NCI-H187 treated with DMSO at 0.1 percent for 48 hours (cell line): ENCODE measurements around the gene GABARAPL1.
A peak's percentile ranks its signal among the peaks of the same experiment; 100 is the strongest.
"Not testable (repeated sequence)": the region's sequence is repeated elsewhere in the genome, so short reads cannot be mapped to it uniquely, and the experiment has no call there.

ENCODE experiments used
- DNase-seq: peaks from one replicate; lab custom pipeline; 2025; lab: John Stamatoyannopoulos, UW

GABARAPL1 gene

DNA sequence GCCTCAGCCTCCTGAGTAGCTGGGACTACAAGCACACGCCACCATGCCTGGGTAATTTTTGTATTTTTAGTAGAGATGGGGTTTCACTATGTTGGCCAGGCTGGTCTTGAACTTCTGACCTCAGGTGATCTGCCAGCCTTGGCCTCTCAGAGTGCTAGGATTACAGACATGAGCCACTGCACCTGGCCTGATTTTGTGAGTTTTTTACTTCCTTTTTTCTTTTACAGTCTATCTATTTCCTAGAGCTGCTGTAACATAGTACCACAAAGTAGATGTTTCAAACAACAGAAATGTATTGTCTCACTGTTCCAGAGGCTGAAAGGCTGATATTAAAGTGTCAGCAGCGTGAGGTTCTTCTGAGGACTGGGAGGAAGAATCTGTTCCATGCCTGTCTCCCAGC is 8.2 kb upstream of the GABARAPL1 start:
- DNase-seq: not testable (repeated sequence)

GRCh38 chr12:10205220-10205807 is 7.4 kb upstream of the GABARAPL1 start:
- DNase-seq: no peak

DNA sequence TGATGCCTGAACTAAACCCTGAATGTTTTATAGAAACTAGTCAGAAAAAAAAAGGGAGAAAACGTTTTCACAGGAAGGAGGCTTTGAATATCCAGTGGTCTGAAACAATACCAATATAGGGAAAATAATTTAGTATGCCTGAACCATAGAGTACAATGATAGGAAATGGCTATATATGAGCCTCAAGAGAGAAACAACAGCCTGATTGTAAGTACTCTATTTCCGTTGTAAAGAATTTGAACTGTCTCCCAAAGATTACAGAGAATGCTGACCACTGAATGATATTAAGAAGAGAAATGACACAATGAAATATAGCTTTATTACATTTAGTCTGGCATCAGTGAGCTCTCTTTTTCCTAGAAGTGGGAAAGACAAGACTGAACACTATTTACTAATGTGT is 5.5 kb upstream of the GABARAPL1 start:
- no peak for DNase-seq

DNA sequence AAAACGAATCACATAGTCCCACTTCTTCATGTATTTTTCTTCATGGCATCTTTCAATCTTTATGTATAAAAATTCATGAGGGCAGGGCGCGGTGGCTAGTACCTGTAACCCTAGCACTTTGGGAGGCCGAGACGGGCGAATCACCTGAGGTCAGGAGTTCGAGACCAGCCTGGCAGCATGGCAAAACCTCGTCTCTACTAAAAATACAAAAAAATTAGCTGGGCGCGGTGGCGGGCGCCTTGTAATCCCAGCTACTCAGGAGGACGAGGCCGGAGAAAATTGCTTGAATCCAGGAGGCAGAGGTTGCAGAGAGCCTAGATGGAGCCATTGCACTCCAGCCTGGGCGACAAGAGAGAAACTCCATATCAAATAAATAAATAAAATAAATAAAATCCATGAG is 2.5 kb upstream of the GABARAPL1 start:
- DNase-seq: no peak

GRCh38 chr12:10211101-10211939 is 1.4 kb upstream of the GABARAPL1 start:
- no peak for DNase-seq

DNA sequence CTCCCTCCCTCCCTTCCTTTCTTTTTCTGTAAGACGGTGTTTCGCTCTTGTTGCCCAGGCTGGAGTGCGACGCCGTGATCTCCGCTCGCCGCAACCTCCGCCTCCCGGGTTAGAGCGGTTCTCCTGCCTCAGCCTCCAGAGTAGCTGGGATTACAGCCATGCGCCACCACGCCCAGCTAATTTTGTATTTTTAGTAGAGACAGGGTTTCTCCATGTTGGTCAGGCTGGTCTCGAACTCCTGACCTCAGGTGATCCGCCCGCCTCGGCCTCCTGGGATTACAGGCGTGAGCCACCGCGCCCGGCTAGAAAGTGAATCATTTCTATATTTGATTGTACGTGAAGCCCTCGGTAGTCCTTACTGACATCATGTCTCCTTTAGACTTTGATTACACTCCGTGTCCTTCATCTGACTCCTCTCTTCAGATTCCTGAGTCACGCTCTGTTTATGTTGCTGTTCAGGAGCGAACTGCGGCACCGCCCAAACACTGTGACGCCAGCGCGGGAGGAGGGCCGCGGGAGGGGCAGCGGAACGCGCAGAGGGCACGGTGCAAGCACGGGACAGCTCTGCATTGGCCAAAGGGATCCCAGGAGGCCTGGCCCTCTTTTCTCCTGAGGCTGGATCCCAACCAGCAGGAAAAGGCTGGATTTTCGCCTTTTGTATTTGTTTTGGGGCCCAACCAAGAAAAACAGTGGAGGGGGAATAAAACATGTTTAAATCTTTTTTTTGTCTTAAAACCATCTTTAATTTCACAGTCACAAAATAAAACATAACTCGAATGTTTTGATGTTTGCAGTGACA is 538 bp upstream of the GABARAPL1 start:
- peak; percentile 21 for DNase-seq

DNA sequence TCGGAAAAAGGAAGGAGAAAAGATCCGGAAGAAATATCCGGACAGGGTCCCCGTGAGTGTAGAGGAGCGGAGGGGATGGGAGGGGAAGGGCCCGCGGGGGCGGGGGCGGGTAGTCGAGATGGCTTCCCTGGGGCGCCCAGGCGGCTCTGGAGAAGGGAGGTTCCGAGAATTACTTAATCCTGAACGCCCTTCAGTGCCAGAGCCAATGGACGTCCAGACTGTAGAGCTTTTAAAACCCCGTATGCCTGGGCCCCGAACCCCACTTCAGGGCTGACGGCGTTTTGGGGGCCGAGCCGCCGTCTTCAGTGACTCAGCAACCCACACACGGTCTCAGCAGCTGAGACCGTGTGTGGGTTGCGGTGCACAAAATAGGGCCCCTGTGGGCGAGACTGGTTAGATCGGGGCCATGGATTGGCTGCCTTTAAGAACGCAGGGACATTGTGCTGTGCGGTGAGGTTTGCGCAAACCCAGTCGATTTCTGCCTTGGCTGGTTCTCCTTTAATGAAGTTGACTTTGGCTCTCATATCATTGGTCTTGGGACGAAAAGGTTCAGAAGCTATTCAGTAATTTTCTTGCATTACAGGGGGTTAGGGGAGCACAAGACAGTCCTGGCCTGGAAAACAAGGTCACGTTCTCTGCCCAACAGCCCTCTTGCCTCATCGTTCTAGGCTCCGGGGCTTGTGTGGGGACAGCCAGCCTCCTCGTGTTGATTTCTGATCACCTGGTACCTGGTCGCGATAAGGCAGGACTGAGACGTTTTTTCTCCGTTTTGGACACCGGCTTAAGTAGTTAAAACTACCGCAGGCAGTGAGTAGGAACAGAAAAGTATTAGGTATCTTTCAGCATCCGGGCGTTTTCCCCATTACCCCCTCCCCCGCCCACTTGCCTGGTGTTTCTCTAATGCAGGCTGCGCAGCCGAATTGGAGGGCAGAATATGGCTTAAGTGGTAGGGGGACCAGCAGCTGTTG is 775 bp downstream of the GABARAPL1 start:
- DNase-seq: no peak

GRCh38 chr12:10214136-10214894 is 1.6 kb downstream of the GABARAPL1 start:
- DNase-seq: no peak

GRCh38 chr12:10214895-10215267 is 2.2 kb downstream of the GABARAPL1 start:
- DNase-seq: no peak

DNA sequence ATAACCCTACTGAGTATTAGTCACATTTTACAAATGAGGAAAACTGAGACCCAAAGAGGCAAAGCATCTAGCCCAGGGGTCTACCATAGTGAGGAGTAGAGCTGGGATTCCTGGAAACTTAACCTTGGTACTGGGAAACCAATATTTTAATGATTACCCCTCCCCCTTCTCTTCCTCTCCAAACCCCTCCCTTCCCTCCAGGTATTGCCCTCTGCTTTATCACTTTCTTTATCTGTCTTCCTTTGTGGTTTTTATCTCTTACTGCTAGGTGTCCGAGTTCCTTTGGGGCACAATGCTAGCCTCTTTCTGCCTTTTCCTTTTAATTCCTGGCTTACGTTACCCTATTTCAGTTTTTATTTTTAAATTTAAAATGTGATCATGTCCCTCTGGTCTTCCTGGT is 2.8 kb downstream of the GABARAPL1 start:
- DNase-seq: no peak

DNA sequence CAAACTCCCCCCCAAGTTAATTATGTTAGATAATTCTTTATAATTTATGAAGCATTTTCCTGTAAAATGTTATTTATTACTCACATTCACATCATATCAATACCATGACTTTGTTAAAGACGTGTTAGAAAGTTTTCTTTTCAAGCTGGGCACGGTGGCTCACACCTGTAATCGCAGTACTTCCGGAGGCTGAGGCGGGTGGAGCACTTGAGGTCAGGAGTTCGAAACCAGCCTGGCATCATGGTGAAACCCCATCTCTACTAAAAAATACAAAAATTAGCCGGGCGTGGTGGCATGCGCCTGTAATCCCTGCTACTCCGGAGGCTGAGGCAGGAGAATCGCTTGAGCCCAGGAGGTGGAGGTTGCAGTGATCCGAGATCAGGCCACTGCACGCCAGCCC is 3.3 kb downstream of the GABARAPL1 start:
- not testable (repeated sequence) for DNase-seq

DNA sequence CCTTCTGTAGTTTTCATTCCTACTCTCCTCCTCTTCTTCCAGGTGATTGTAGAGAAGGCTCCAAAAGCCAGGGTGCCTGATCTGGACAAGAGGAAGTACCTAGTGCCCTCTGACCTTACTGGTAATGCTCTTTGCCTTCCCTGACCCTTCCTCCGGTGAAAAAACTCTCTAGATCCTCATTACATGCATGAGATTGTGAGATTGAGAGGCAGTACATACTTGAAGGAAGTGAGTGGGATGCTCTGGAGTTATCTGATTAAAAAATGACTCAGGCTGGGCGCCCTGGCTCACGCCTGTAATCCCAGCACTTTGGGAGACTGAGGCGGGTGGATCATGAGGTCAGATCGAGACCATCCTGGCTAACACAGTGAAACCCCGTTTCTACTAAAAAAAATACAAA is 5.3 kb downstream of the GABARAPL1 start:
- DNase-seq: no peak

DNA sequence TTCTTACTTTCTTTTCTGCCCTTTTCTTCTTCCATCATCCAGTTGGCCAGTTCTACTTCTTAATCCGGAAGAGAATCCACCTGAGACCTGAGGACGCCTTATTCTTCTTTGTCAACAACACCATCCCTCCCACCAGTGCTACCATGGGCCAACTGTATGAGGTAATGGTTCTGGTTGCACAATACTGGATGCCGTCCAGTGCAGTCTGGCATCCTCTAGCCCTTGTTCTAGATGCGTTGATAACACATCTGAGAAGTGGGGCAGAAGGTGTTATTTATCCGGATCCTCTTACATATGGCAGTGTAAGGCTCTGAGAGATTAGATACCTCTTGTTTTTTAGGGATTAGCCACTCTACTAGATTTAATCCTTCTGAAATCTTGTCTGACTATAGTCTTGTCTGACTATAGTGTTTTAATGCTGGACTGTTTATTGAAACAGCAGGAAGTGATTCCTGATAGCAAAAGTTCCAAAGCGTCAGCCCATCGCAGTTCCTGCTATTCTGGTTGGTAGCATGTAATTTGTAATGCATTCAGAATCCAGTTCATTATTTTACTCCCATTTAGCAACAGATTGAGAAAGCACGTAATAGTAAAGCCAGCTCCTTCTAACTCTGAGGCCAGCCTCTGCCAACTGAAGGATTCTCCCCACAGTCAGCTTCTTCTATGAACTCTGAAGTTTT is 7.9 kb downstream of the GABARAPL1 start:
- DNase-seq: no peak

- no peak for DNase-seq
Measured at GRCh38 chr12:10221846-10222245, 9.2 kb downstream of the GABARAPL1 start.

DNA sequence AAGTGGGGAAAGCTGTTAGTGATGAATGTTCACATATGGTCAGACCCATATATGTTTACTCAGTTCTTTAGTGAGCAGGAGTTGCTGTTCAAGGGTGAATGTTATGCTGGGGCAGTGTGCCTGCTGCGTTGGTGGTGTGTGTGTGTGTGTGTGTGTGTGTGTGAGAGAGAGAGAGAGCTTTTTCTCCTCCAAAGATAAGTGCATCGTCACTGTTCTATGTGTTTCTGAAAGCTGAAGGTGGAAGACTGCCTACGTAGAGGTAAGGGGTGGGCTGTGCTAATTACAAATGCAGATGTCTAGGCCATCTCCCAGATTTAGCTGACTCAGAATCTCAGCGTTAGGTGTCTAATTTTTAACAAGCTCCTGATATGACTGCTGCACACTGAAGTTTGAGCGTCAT is 10.5 kb downstream of the GABARAPL1 start:
- no peak for DNase-seq

- DNase-seq: not testable (repeated sequence)
Measured at GRCh38 chr12:10225426-10225825, 12.7 kb downstream of the GABARAPL1 start.

GRCh38 chr12:10226086-10226485 is 13.4 kb downstream of the GABARAPL1 start:
- DNase-seq: no peak

- no peak for DNase-seq
Measured at GRCh38 chr12:10226731-10227130, 14.1 kb downstream of the GABARAPL1 start.

GRCh38 chr12:10227648-10228047 is 15.0 kb downstream of the GABARAPL1 start:
- DNase-seq: no peak

- DNase-seq: no peak
Measured at GRCh38 chr12:10234562-10234961, 21.9 kb downstream of the GABARAPL1 start.
